MM.1S (cell line): ENCODE results near the gene ACER3.

Source experiments
- DNase-seq: peaks from one replicate; pipeline ENCODE4 v3.0.0-alpha.2; 2015
- H2AFZ ChIP-seq: fragments of 300-600 bp; sonication (generic); 2 replicates; pipeline ENCODE4 v1.6.0; 2016; ENCODE audit warnings: antibody characterized with exemption, low read length
- H3F3A ChIP-seq: fragments of 300-600 bp; sonication (generic); 2 replicates; pipeline ENCODE4 v1.6.1; 2016; ENCODE audit warnings: mild to moderate bottlenecking, antibody characterized with exemption, low read length, moderate library complexity, mixed read lengths; ENCODE audit not compliant: insufficient read depth
- H3K27ac ChIP-seq: fragments of 300-600 bp; sonication (generic); 2 replicates; pipeline ENCODE4 v1.5.1; 2016; ENCODE audit warnings: mild to moderate bottlenecking, low read length
- H3K27me3 ChIP-seq: fragments of 300-600 bp; sonication (generic); replicated peaks from 2 replicates; pipeline ENCODE4 v1.6.0; 2016; ENCODE audit warnings: low read length; ENCODE audit not compliant: insufficient read depth
- H3K36me3 ChIP-seq: fragments of 300-600 bp; sonication (generic); replicated peaks from 2 replicates; pipeline ENCODE4 v1.6.1; 2016; ENCODE audit warnings: mild to moderate bottlenecking, low read length, mixed read lengths; ENCODE audit not compliant: insufficient read depth
- H3K4me1 ChIP-seq: fragments of 300-600 bp; sonication (generic); 2 replicates; pipeline ENCODE4 v1.6.1; 2016; ENCODE audit warnings: low read length, mixed read lengths
- H3K4me2 ChIP-seq: fragments of 300-600 bp; sonication (generic); 2 replicates; pipeline ENCODE4 v1.6.0; 2016; ENCODE audit warnings: low read depth, low read length
- H3K4me3 ChIP-seq: fragments of 300-600 bp; sonication (generic); 2 replicates; pipeline ENCODE4 v1.5.1; 2016; ENCODE audit warnings: low read length, mixed read lengths
- H3K79me2 ChIP-seq: fragments of 300-600 bp; sonication (generic); 2 replicates; pipeline ENCODE4 v1.6.1; 2016; ENCODE audit warnings: mixed run types, low read length, mixed read lengths
- H3K9ac ChIP-seq: fragments of 300-600 bp; sonication (generic); 2 replicates; pipeline ENCODE4 v1.6.1; 2016; ENCODE audit warnings: low read length, mixed read lengths
- H3K9me2 ChIP-seq: fragments of 300-600 bp; sonication (generic); replicated peaks from 2 replicates; pipeline ENCODE4 v1.6.1; 2016; ENCODE audit warnings: mild to moderate bottlenecking, low read length, mixed read lengths; ENCODE audit not compliant: insufficient read depth
- H3K9me3 ChIP-seq: fragments of 300-600 bp; sonication (generic); replicated peaks from 2 replicates; pipeline ENCODE4 v1.6.1; 2016; ENCODE audit warnings: mild to moderate bottlenecking, low read length, mixed read lengths; ENCODE audit not compliant: insufficient read depth
- H4K20me1 ChIP-seq: fragments of 300-600 bp; sonication (generic); 2 replicates; pipeline ENCODE4 v1.6.1; 2016; ENCODE audit warnings: mild to moderate bottlenecking, low read length, moderate library complexity, mixed read lengths; ENCODE audit not compliant: insufficient read depth
- CTCF ChIP-seq: fragments of 300-600 bp; sonication (generic); IDR thresholded peaks from 2 replicates; pipeline ENCODE4 v1.5.1; 2016; ENCODE audit warnings: antibody characterized with exemption, low read length, mixed read lengths
- EZH2 ChIP-seq: fragments of 300-600 bp; sonication (generic); optimal IDR thresholded peaks from 2 replicates; pipeline ENCODE3; 2017; ENCODE audit warnings: low read depth, mild to moderate bottlenecking, antibody characterized with exemption, low read length, mixed read lengths
- EZH2phosphoT487 ChIP-seq: fragments of 300-600 bp; sonication (generic); IDR thresholded peaks from 2 replicates; pipeline ENCODE4 v1.6.1; 2018; ENCODE audit warnings: antibody characterized with exemption, low read length

ACER3 gene

GRCh38 chr11:77062924-77063323 is 202.2 kb downstream of the ACER3 start:
- Histone ChIP-seq H2AFZ (no peak overlapping the region), H3K4me2 (no peak overlapping the region), H3K4me3 (no peak overlapping the region), H3K4me1 (no peaks in the 10 kb centered on the region), H3K9ac (no peak overlapping the region), H3K27me3 (no peaks in the 10 kb centered on the region), H3K9me3 (no peaks in the 10 kb centered on the region), H3K27ac (no peak overlapping the region), H3K79me2 (no peaks in the 10 kb centered on the region), H3K36me3 (no peaks in the 10 kb centered on the region), H3K9me2 (no peaks in the 10 kb centered on the region), H4K20me1 (no peaks in the 10 kb centered on the region), H3F3A (no peaks in the 10 kb centered on the region)
- no peak for DNase-seq
- TF ChIP-seq CTCF, result no peak
- no peak for TF ChIP-seq EZH2phosphoT487
- no peak for TF ChIP-seq EZH2

- Histone ChIP-seq H3K9me3 (no peaks in the 10 kb centered on the region), H3F3A (no peaks in the 10 kb centered on the region), H3K9me2 (no peaks in the 10 kb centered on the region), H3K27ac (no peak overlapping the region), H3K4me1 (no peaks in the 10 kb centered on the region), H3K79me2 (no peaks in the 10 kb centered on the region), H4K20me1 (no peaks in the 10 kb centered on the region), H3K4me2 (no peak overlapping the region), H3K36me3 (no peaks in the 10 kb centered on the region), H2AFZ (no peak overlapping the region), H3K27me3 (no peaks in the 10 kb centered on the region), H3K4me3 (no peak overlapping the region), H3K9ac (no peak overlapping the region)
- no peak for TF ChIP-seq EZH2
- no peak for TF ChIP-seq CTCF
- TF ChIP-seq EZH2phosphoT487, result no peak
- DNase-seq, result no peak
Measured at GRCh38 chr11:77063407-77063806, 202.7 kb downstream of the ACER3 start.

- Histone ChIP-seq H3K4me1 (no peaks in the 10 kb centered on the region), H3K9me3 (no peaks in the 10 kb centered on the region), H4K20me1 (no peaks in the 10 kb centered on the region), H3K4me3 (no peak overlapping the region), H2AFZ (no peak overlapping the region), H3K27me3 (no peaks in the 10 kb centered on the region; the same call in 1 of the 2 replicates), H3K36me3 (no peaks in the 10 kb centered on the region), H3K27ac (no peak overlapping the region), H3K4me2 (no peak overlapping the region), H3K9me2 (no peaks in the 10 kb centered on the region), H3F3A (no peaks in the 10 kb centered on the region), H3K79me2 (no peaks in the 10 kb centered on the region), H3K9ac (no peak overlapping the region)
- DNase-seq, result no peak
- TF ChIP-seq EZH2 (no peak), CTCF (no peak), EZH2phosphoT487 (no peak)
Measured at GRCh38 chr11:77063861-77064260, 203.1 kb downstream of the ACER3 start.
